Activated CD8-positive, alpha-beta memory T cell treated with anti-CD3 and anti-CD28 coated beads for 4 hours (primary cell): Measurements from ENCODE around the gene LAMC2.

ENCODE experiments used
- DNase-seq, 2 donors: peaks; one replicate each; pipeline ENCODE4 v3.0.0-alpha.2; 2020; ENCODE audit warnings: low read depth in 2 of 2

The LAMC2 gene

DNA sequence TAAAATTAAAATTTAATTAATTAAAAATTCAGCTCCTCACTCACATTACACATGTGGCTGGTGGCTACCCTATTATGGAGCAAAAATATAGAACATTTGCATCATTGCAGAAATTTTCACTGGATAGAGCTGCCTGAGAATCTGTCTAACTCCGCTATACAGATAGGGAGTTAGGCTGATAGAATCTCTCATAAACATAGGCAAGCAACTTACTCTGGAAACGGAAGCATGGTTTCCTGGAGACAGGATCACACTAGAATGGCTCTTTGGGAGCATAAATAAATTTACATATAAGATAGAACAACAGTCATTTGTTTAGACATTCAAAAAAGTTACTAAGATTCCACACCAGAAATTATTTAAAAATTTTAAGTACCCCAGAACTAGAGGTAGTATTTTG is 12.2 kb upstream of the LAMC2 start:
- no peak for DNase-seq

DNA sequence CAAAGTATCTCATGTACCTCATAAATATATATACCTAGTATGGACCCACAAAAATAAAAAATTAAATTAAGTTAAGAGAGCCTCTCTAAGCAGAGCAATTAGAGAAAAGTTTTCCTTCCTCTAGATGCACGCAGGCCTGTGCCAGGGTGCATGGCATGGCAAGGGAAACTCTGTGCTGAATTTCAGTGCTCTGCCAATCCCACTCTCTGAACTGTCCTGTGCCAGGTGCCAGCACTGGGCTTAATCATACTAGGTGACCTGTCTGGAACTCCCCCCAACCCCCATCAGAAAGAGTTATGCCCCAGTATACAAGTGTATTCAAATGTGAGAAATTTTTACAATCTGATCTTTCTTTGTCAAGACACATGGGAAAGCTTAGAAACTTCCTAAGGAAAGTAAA is 10.4 kb upstream of the LAMC2 start:
- no peak for DNase-seq

DNA sequence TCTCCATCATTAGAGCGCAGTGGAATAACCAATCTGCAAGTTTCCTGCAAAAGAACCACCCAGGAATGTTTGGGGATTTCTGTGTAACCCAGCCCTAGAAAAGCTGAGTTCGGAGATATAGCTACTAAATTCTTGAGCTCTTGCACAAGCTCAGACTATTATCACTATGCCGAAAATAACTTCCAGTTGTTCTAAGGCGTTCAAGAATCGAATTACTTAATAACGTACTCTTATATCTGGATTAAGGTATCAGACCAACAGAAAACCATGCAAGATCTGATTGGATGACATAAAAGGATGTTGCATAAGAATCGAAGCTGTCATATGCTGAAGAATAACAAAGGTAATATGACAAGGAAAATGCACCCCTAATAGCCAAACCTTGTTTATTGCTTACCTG is 7.5 kb upstream of the LAMC2 start:
- DNase-seq = no peak

DNA sequence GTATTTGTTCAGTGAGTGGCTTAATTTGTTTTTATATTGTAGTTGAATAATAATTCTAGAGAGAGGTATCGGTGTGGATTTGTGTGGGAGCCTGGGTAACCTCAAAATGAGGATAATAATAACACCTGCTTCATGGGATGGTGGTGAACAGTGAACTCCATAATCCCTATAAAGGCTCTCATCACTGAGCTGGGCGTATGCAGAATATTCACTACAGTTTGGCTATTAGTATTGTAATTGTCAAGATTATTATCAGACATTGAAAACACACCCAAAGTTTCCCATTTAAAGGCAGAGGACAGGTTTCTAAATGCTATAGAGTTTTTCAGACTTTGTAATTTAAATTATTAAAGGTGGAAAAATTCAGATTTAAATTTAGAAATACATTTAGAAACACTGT is 7.0 kb upstream of the LAMC2 start:
- no peak for DNase-seq

DNA sequence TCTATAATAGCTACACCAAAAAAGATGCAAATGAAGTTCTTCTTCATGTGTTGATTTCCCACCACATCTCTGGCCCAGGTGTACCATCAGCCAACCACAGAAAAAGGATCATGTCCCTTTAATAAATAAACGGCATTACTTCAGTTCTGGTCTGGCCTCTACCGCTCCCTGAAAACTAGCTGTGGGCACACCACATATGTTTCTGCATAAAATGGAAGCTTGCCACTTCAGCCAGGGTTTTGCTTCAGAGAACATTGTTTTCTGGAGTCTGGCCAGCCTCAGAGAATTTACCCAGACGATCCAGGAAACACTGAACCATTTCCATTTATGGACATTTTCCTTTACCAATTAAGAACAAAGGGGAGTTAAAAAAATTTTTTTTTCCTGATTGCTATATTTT is 5.8 kb upstream of the LAMC2 start:
- DNase-seq = no peak

DNA sequence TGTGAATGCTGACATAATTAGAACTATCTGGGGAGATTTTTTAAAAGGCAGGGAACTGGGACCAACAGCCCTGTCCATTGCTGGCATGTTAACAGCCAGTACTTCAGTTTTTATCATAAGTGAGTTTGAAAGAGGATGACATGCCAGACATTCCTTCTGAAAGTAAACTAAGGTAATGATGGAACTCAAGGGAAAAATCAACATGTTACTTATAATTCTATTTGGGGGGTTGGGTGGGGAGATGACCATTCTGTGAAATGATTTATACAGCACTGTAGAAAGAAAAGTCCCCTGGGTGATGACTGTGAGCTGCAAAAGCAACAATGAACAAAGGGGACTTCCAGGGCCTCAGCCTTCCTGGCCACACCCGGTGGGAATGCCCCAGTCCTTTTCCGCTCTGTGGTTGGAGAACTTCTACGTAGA is 5.4 kb upstream of the LAMC2 start:
- no peak for DNase-seq

DNA sequence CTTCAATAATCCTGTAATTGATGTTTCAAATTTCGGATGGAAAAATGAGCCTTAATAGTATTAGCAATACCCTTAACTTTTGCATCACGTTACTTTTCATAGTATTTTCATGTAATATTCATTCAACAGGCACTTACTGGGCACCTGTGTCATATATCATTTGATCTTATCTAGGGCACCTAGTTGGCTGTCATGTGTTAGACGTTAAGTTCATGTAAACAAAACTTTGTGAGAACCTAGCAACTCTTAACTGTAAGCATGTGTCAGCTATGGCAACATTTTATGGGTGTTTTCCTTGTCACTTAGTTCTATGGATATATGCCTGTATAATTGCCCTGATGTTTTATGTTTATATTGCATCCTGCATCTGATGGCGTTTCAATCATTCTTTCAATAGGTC is 777 bp downstream of the LAMC2 start:
- no peak for DNase-seq

DNA sequence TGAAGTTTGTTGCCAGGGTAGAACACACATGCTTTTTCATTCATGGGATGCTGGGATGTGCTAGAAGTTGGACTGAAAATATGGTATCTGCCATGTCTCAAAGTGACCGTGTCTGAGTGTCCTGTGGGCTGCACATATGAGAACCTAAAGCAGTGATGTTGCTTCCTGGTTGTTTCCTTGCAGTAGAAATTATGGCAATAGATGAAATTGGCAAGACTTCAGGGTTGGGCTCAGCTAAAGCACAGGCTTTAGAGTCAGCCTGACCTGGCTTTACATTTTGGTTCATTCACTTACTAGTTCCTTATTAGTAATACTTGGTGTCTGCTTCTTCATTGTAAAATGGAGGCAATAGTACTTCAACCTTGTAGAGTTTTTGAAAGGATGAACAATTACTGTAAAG is 2.2 kb downstream of the LAMC2 start:
- DNase-seq = no peak

DNA sequence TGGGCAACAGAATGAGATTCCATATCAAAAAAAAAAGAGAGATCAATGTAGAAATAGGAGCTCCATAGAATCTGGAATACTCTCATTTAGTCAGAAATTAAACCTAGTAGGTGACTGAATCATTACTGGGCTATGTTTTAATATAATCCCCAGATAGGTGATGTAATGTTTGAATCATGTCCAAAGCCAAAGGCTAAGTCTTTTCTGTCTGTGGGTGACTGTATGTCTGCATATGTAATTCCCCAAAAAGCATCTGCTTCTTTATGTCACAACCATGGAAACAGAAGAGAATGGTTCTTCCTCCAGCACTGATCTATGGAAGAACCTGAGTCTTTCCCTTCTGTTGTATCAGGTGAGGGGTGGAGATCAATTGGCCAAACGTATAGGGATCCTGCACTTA is 5.8 kb downstream of the LAMC2 start:
- DNase-seq = no peak

DNA sequence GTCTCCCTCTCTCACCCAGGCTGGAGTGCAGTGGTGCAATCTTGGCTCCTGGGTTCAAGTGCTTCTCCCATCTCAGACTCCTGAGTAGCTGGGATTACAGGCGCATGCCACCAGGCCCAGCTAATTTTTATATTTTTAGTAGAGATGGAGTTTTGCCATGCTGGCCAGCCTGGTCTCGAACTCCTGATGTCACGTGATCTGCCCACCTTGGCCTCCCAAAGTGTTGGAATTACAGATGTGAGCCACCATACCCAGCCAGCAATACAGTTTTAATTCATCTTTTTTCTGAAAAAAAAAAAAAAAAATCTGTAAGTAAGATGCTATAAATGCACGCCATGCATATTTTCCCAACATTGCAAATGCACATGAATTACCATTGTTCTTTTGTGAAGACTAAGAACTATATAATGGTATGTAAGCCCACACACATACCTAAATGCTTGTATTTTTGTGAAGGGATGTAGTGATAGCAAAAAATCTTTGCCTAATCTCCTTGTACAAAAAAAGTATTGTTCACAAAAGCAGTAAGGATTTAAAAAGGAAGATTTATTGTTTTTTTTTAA is 8.0 kb downstream of the LAMC2 start:
- DNase-seq = no peak

DNA sequence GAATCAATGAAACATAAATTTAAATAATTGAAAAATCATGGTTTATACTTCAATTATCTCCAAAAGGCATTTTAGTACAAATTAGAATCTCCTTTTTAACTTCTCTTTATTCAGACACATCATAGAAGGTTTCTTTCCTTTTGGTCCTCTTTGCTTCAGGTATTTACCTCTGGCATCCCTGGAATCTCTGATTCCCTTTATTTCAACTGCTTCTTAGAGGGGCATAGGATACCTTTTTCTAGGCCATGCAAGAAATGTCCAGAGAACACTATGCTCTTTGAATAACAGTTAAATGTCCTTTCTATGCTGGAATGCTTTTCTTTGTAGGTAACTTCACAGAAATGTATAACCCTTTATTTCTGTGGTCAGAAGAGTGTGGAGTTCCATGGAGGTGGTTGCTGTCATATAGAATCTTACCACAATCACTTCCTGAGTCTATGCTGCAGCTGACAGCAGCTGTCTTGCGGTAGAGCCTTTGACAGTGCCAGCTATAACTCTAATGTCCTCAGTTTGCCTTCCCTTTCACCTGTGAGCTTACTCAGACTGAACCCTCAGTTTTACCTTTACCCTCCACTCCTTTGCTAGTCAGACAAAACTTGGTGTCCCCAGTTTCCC is 8.6 kb downstream of the LAMC2 start:
- DNase-seq = no peak

DNA sequence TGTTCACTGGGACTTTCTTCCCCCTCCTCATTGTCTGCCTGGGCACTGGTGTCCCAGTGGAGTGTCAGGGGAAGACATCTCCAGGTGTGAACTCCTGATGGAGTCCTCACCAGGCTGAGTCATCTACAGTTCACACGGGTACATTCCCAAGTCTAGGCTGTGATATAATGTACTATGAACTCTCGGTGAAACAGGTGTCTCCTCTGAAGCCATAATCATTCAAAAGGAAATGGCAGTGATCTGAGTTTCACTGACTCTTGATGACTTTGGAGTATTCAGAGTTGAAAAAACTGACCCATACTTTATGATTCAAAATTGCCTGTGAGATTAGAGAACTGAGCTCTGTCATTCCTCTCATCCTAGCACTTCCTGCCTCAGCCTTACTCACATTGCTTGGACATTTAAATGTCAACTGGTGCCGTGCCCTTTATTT is 9.1 kb downstream of the LAMC2 start:
- DNase-seq = no peak

DNA sequence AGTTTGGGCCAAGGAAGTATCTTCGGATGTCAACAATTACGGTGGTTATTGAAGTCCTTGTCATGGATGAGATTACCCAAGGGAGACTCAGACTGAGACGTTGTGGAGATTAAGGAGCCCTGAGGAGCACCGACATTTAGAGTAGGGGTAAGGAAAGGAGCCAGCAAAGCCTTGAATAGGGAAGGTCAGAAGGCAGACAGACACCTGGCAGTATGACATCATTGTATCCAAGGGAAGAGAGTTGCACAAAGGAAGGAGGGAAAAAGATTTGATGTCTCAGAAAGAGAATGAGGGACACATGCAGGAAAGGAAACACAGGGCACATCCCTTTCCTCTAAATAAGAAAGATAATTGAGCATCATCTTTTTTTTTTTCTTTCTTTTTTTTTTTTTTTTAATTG is 11.7 kb downstream of the LAMC2 start:
- no peak for DNase-seq

DNA sequence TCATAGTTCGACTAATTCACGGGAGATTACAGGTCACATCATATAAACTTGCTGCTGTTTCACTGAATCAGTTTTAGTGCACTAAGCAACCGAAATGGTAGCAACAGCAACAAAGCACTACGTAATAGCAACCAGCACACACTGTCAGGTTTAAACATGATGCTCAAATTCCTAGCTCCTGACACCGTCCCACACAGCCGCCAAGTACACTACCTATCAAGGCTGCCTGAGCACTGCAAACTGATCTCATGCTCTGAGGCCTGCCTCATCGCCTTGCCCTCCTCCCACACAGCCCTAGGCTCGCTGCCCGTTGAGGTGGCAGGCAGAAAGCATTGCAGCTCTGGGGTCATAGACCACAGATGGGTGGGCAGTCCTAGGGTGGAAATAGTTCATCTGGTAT is 12.4 kb downstream of the LAMC2 start:
- DNase-seq = no peak

DNA sequence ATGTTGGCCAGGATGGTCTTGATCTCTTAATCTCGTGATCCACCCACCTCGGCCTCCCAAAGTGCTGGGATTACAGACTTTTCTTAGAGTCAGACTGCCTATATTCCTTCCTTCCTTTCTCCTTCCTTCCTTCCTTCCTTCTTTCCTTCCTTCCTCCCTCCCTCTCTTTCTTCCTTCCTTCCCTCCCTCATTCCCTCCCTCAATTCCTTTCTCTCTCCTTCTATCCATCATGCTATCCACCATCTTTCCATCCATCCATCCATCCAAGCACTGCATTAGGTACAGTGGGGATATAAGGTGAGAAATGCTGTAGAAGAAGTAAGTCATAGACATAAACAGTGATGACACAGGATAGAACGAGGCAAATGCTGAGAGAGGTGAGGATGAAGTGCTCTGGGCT is 13.2 kb downstream of the LAMC2 start:
- DNase-seq = no peak

DNA sequence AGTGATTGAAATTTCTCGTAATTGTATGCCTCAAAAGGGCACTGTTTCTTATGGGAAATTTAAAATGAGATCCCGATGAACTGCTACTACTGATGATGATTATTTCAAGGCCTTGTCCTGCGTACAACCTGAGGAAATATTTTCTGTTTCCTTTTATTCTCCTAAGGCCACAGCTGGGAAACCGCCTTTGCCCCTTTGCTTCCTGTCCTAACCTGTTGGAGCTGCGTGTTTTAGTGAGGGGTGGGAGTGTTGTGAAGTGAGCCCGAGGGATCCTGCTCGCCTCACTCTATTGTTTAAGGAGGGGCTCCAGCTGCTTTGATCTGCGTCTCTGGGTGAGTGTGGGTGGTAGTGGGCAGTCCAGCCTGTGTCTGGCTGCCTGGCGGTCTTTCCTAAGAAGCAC is 14.4 kb downstream of the LAMC2 start:
- DNase-seq = no peak

DNA sequence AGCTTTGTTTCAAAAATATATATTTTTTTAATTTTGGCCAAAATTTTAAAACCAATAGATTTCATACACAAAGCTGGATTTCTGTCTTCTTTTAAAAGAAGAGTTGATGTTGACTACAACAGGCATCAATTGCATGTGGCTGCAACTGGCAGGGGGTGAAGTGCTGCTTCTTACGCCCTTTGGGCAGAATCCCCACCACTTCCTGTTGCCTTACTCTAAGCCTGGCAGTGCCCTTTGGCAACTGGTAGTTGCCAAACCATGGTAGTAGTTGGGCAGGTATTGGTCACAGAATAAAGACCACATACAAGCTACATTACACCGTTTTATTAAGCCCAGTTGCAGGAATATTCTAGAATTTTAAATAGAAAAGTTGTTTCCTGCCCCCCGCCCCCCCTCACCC is 17.0 kb downstream of the LAMC2 start:
- DNase-seq = no peak

DNA sequence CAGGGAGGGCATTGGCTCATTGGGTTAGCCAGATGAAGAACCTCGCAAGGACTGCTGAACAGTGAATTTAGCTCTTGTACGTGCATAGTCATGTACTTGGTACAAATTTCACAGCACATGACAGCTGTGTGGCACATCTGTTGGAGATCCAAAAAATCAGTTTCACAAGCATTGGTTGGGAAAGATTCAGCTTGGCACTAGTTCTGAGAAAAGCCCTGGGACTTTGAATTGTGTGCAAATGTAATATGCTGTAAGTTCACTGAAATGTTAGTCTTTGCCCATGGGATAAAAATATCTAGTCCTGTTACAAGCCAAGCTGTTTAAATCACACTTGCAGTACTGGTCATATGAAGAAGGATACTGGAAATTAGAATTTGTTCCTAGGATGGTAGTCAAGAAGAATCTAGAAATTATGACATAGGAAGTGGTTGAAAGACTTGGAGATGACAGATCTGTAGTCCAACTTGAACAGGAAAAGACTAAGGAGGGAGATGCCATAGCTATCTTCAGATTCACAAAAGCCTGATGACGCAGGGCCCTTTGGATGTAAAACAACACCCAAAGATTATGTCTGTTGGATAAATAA is 19.2 kb downstream of the LAMC2 start:
- DNase-seq = no peak

DNA sequence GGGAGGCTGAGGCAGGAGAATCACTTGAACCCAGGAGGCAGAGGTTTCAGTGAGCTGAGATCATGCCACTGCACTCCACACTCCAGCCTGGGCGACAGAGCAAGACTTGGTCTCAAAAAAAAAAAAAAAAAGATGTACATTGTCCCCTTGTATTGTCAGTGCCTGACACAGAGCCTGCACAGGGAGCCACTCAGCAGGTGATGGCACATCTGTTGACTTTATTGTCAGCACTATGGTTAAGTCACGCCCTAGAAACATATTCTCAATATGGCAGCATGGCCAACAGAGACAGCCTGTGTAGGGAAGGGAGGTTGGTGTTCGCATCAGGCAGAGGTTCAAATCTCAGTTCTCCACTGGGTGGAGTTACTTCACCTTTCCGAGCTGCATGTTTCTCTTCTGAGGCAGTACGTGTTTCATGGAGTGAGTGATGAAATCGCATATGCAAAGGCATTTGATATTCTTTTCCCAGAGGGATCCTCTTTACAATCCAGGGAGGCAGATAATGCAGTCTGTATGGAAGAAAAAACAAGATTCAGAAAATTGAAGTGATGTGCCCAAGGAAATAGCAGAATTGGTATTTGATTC is 20.6 kb downstream of the LAMC2 start:
- DNase-seq = no peak

DNA sequence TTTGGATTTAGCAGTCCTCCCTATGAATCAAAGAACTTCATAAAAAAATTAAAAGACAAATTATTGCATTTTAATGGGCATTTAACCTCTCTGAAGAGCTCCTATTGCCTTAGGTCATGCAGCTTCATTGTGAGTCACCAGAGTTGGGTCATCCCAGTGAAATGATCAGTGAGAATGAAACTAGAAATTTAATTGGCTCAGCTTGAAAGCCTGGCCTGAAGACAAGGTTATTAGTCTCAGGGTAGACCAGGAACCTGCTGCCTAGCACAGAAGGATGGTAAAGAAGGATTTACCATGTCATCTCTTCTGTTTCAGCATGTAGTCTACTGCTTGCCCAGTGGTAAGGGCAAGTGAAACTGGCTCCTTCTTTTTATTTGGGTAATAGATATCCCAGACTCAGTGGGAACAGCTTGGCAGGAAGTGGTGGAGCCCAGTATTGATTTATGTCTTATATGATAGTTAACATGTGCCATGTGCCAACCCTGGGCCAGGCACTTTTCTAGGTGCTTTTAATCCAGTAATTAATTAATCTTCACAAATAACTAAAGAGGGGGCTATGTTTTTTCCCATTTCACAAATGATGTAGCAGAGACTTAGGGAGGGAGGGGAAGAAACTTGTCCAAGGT is 23.6 kb downstream of the LAMC2 start:
- DNase-seq = no peak

DNA sequence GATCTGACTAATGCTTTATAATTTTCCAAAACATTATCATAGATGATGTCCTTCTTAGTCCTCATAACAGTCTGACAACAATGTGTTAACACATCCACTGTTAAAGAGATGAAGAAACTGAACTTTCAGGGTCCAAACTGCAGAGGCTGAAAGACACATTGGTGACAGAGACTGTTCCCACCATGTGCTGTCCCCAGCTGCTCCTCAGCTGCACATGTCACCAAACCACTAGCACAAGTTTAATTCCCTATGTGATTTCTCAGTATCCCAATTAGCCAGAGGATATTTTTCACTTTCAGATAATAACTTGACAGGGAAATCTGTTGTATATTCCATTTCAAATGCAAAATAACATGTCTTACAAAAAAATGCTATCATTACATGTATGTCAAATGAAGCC is 24.6 kb downstream of the LAMC2 start:
- no peak for DNase-seq

DNA sequence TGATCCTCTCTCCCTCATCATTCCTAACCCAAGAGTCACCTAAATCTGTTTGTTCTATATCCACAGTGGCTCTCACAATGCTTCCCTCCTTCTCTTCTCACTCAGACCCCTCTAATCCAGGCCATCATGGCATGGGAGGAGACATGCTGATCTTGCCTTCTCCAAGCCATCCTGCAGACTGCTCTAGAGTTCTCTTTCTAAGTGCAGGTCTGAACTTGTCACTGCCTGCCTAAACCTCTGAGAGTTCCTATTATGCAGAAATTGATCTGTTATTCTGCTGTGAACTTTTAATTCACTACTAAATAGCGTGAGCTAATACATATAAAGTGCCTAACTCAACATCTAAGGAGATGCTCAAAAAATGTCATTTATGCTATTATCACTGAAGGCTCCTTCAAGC is 26.8 kb downstream of the LAMC2 start:
- DNase-seq = no peak
